Body of pancreas (tissue), 4 donors: ENCODE results near the gene HSD17B1. TPM values are rescaled to one million over a fixed set of nuclear protein-coding genes. Genes with fewer than 3 reads are reported as not detected.
A peak's percentile ranks its signal among the peaks of the same experiment; 100 is the strongest.

Experiments used
- ATAC-seq: fragments of 150-250 bp; one replicate; pipeline ENCODE4 v1.9.1; 2016
- DNase-seq, 4 donors: peaks; one replicate each; pipeline ENCODE4 v3.0.0-alpha.2; 2019
- H3K27ac ChIP-seq, 4 donors: fragments of 200-600 bp; sonication (generic); 1 replicate in 3 of 4; 2 replicates in 1 of 4; pipeline versions ENCODE4 v1.5.1 to v1.6.1; 2016 to 2019; ENCODE audit warnings: mild to moderate bottlenecking in 1 of 4, mixed read lengths in 1 of 4, moderate library complexity in 1 of 4
- H3K27me3 ChIP-seq, 2 donors: fragments of 200-600 bp; sonication (generic); one replicate each; pipeline ENCODE4 v1.6.0; 2016; ENCODE audit warnings: mild to moderate bottlenecking in 1 of 2
- H3K36me3 ChIP-seq, 2 donors: fragments of 200-600 bp; sonication (generic); replicated peaks in 1 of 2; 2 replicates each; pipeline ENCODE4 v1.5.1; 2016; ENCODE audit warnings: low read depth in 2 of 2; ENCODE audit not compliant: insufficient read depth in 1 of 2
- H3K4me1 ChIP-seq: fragments of 200-600 bp; sonication (generic); one replicate; pipeline ENCODE4 v1.6.0; 2016
- H3K4me3 ChIP-seq, 2 donors: fragments of 200-600 bp; sonication (generic); 1 replicate in 1 of 2; 2 replicates in 1 of 2; pipeline ENCODE4 v1.5.1; 2016 to 2019
- H3K9me3 ChIP-seq, 3 donors: fragments of 200-600 bp; sonication (generic); 1 replicate in 2 of 3; 2 replicates in 1 of 3; pipeline ENCODE4 v1.5.1; 2016
- CTCF ChIP-seq, 7 experiments: fragments of 450-650 bp in 4 of 7; fragments of 200-600 bp in 3 of 7; sonication (generic) in 3 of 7; IDR thresholded peaks; one replicate each; pipeline ENCODE4 v1.5.1; 2016 to 2019; ENCODE audit warnings: antibody characterized with exemption in 7 of 7
- POLR2A ChIP-seq, 3 donors: fragments of 450-650 bp; IDR thresholded peaks; one replicate each; pipeline ENCODE4 v1.6.1; 2016; ENCODE audit warnings: antibody characterized with exemption in 3 of 3, mild to moderate bottlenecking in 2 of 3
- WGBS, 2 donors: methylation state at CpG; one replicate each; pipeline ENCODE4 v1.1.5; 2017; 5-methylcytosine and 5-hydroxymethylcytosine counted together
- intact Hi-C: fragments of 100-400 bp; cut with DNase I; formaldehyde crosslinking; loops from one replicate; pipeline ENCODE4 v1.15.1; 2023
- total RNA-seq, 2 donors: library from RNA; depleted of rRNA; stranded (reverse); fragments of >200 nt; gene quantifications; one replicate each; pipeline ENCODE4 v1.1.0, GENCODE V29; 2016

Gene HSD17B1
- total RNA-seq, 2 donors from 2014 or later: 0.78 to 9.2 TPM

- H3K9me3 ChIP-seq: no peaks in the 10 kb centered on the region
- DNase-seq (peak; percentile 95 to 96 (median 95)), ATAC-seq (peak; percentile 96)
- peak in 4 of 7 experiments; percentile 26 to 49 (median 42) for TF ChIP-seq CTCF (IDR thresholded peaks at IDR 0.05)
- TF ChIP-seq POLR2A (IDR thresholded peaks at IDR 0.05): peak in 2 of 3 donors; percentile 76 to 79
- peak within 1 kb of the TSS; percentile 63 to 92 (median 78) for H3K27ac ChIP-seq
- H3K36me3 ChIP-seq: peaks cover 14 to 27% of the 10 kb centered on the region in 2 donors
- 1 to 2% methylated on average over 18 to 52 of the region's 52 CpGs for WGBS, 2 donors
- peaks cover 22% of the 10 kb centered on the region for H3K4me1 ChIP-seq
- H3K27me3 ChIP-seq: no peaks in the 10 kb centered on the region
- H3K4me3 ChIP-seq: peak within 1 kb of the TSS; percentile 38 to 43
- intact Hi-C loops: loop anchor here (5.0 kb wide), 1 partner anchor 105 kb away; the partner anchor contains the start of genes CCR10 and CNTNAP1
These were observed 25.0 kb downstream of the HSD17B1 start, which contains the start of gene PSMC3IP for GRCh38 chr17:42577532-42578281. Gene PSMC3IP, minus strand, starts transcription at chr17:42577729. Its CDS starts 43 bp downstream, at chr17:42577686.

- Histone ChIP-seq H3K4me3 (peak overlapping the region; percentile 38 to 43), H3K36me3 (peaks cover 21 to 27% of the 10 kb centered on the region in 2 donors), H3K9me3 (no peaks in the 10 kb centered on the region), H3K4me1 (peaks cover 22% of the 10 kb centered on the region), H3K27me3 (no peaks in the 10 kb centered on the region), H3K27ac (peak overlapping the region; percentile 63 to 92 (median 78))
- DNase-seq (peak; percentile 69 to 87 (median 82)), ATAC-seq (peak; percentile 76)
- intact Hi-C loops: loop anchor here (5.0 kb wide), 1 partner anchor 104 kb away; the partner anchor contains the start of genes CCR10 and CNTNAP1
- TF ChIP-seq POLR2A (IDR thresholded peaks at IDR 0.05) (no peak), CTCF (IDR thresholded peaks at IDR 0.05) (peak; percentile 54 to 88 (median 72))
- 0% methylated on average over 14 to 20 of the region's 20 CpGs for WGBS, 2 donors
These were observed 25.7 kb downstream of the HSD17B1 start for GRCh38 chr17:42578282-42578869.

GRCh38 chr17:42579794-42580551, 27.2 kb downstream of the HSD17B1 start:
- H3K36me3 ChIP-seq: peaks cover 22 to 28% of the 10 kb centered on the region in 2 donors
- TF ChIP-seq CTCF (IDR thresholded peaks at IDR 0.05) (no peak), POLR2A (IDR thresholded peaks at IDR 0.05) (no peak)

GRCh38 chr17:42581744-42582270, 29.1 kb downstream of the HSD17B1 start:
- intact Hi-C loops: no loop called here

More at GRCh38 chr17:42579794-42580551, 27.2 kb downstream of the HSD17B1 start:
- H3K27me3 ChIP-seq: no peaks in the 10 kb centered on the region
- no peak overlapping the region for H3K27ac ChIP-seq
- 32 to 47% methylated on average over 2 of the region's 2 CpGs for WGBS, 2 donors
- intact Hi-C loops: loop anchor here (5.0 kb wide), 1 partner anchor 102 kb away; the partner anchor contains the start of genes CCR10 and CNTNAP1
- no peak for DNase-seq
- no peak overlapping the region for H3K4me3 ChIP-seq
- H3K9me3 ChIP-seq: no peaks in the 10 kb centered on the region
- no peak for ATAC-seq
- peaks cover 22% of the 10 kb centered on the region for H3K4me1 ChIP-seq

More at GRCh38 chr17:42581744-42582270, 29.1 kb downstream of the HSD17B1 start:
- DNase-seq (no peak), ATAC-seq (no peak)
- peaks cover 22 to 38% of the 10 kb centered on the region in 2 donors for H3K36me3 ChIP-seq
- peaks cover 30% of the 10 kb centered on the region for H3K4me1 ChIP-seq
- no peak overlapping the region for H3K27ac ChIP-seq
- H3K9me3 ChIP-seq: no peaks in the 10 kb centered on the region
- TF ChIP-seq POLR2A (IDR thresholded peaks at IDR 0.05) (no peak), CTCF (IDR thresholded peaks at IDR 0.05) (no peak)
- no peaks in the 10 kb centered on the region for H3K27me3 ChIP-seq
- WGBS, 2 donors: 83 to 88% methylated on average over 1 to 10 of the region's 10 CpGs
- no peak overlapping the region for H3K4me3 ChIP-seq
